Stomach (tissue), 4 donors: Measurements from ENCODE around the gene CT47A1.

Source experiments
- POLR2A ChIP-seq, 4 donors: fragments of 450-650 bp; IDR thresholded peaks; one replicate each; pipeline ENCODE4 v1.6.1; 2016; ENCODE audit warnings: antibody characterized with exemption in 4 of 4, control low read depth in 2 of 4, mild to moderate bottlenecking in 1 of 4, moderate library complexity in 1 of 4
- TF ChIP-seq, protein P1 (sequence below), 7 experiments: fragments of 450-650 bp in 4 of 7; fragments of 200-600 bp in 3 of 7; sonication (generic) in 3 of 7; IDR thresholded peaks; one replicate each; pipeline ENCODE4 v1.5.1; 2016 to 2019; ENCODE audit warnings: antibody characterized with exemption in 7 of 7, control low read depth in 2 of 7, mild to moderate bottlenecking in 1 of 7

DNA sequence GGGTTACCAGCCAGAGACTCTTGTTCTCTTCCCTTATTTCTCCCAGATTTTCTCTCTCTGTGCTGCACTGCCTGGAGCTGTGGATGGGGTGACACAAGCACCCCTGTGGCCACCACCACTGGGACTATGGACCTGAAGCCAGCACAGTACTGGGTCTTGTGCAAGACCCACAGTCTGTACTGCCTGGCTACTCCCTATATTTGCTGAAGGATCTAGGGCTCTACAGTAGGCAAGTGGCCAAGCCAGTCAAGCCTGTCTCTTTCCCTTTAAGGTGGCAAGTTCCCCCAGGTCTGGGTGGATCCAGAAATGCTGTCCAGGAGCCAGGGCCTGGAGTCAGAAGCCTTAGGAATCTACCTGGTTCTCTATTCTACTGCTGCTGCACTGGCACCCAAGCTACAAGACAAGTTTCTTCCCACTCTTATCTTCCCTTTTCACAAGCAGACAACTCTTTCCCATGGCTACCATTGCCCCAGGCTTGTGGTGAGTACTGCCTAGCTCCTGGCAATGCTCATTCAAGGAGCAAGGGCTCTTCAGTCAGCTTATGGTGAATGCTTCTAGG lies 28.4 kb upstream of the CT47A1 start:
- TF ChIP-seq, protein P1, sequence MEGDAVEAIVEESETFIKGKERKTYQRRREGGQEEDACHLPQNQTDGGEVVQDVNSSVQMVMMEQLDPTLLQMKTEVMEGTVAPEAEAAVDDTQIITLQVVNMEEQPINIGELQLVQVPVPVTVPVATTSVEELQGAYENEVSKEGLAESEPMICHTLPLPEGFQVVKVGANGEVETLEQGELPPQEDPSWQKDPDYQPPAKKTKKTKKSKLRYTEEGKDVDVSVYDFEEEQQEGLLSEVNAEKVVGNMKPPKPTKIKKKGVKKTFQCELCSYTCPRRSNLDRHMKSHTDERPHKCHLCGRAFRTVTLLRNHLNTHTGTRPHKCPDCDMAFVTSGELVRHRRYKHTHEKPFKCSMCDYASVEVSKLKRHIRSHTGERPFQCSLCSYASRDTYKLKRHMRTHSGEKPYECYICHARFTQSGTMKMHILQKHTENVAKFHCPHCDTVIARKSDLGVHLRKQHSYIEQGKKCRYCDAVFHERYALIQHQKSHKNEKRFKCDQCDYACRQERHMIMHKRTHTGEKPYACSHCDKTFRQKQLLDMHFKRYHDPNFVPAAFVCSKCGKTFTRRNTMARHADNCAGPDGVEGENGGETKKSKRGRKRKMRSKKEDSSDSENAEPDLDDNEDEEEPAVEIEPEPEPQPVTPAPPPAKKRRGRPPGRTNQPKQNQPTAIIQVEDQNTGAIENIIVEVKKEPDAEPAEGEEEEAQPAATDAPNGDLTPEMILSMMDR (IDR thresholded peaks at IDR 0.05) = no peak
- TF ChIP-seq POLR2A (IDR thresholded peaks at IDR 0.05) = no peak
